Fibroblast of the aortic adventitia (primary cell): Measurements from ENCODE around the gene APBA1. TPM values are rescaled to one million over a fixed set of nuclear protein-coding genes. Genes with fewer than 3 reads are reported as not detected.

ENCODE experiments used
- DNase-seq: peaks from one replicate; pipeline ENCODE4 v3.0.0-alpha.2; 2010; ENCODE audit warnings: low read depth
- H3K4me3 ChIP-seq: 2 replicates; pipeline ENCODE4 v1.5.1; 2011; ENCODE audit warnings: low read depth, mild to moderate bottlenecking, control low read depth, low read length, moderate library complexity
- total RNA-seq: library from RNA; depleted of rRNA; stranded (reverse); fragments of >200 nt; gene quantifications from 2 replicates; pipeline ENCODE4 v1.2.3, GENCODE V29; 2012; ENCODE audit warnings: low replicate concordance
- TF ChIP-seq, protein P1 (sequence below): IDR thresholded peaks from 2 replicates; pipeline ENCODE4 v1.5.1; 2011; ENCODE audit warnings: mild to moderate bottlenecking, low read length, control low read depth, inconsistent platforms; ENCODE audit not compliant: insufficient read depth

The APBA1 gene
- total RNA-seq, 1 donor = 12.4 TPM

GRCh38 chr9:69469136-69469535 lies 203.0 kb downstream of the APBA1 start:
- TF ChIP-seq, protein P1, sequence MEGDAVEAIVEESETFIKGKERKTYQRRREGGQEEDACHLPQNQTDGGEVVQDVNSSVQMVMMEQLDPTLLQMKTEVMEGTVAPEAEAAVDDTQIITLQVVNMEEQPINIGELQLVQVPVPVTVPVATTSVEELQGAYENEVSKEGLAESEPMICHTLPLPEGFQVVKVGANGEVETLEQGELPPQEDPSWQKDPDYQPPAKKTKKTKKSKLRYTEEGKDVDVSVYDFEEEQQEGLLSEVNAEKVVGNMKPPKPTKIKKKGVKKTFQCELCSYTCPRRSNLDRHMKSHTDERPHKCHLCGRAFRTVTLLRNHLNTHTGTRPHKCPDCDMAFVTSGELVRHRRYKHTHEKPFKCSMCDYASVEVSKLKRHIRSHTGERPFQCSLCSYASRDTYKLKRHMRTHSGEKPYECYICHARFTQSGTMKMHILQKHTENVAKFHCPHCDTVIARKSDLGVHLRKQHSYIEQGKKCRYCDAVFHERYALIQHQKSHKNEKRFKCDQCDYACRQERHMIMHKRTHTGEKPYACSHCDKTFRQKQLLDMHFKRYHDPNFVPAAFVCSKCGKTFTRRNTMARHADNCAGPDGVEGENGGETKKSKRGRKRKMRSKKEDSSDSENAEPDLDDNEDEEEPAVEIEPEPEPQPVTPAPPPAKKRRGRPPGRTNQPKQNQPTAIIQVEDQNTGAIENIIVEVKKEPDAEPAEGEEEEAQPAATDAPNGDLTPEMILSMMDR = no peak
- DNase-seq = no peak
- H3K4me3 ChIP-seq = no peak overlapping the region

DNA sequence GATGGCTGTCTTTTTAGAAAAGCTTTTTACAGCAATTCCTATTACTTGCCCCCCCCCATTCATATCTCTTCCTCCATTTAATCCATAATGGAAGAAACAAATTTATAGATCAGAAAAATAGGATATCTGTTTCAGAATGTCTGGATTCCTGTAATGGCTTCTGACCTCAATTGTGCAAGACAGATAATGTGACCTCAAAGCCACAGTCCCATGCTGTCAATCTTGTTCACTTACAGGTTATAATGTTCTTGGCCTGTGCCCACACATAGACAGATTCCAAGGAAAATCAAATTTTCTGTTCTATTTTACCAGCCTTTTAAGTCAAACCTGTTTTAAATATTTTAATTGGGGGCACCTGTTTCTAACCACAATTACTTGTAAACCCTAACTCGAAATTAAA lies 203.8 kb downstream of the APBA1 start:
- TF ChIP-seq, protein P1 = no peak
- no peak for DNase-seq

GRCh38 chr9:69466151-69466550 lies 206.0 kb downstream of the APBA1 start:
- TF ChIP-seq, protein P1 = no peak
- peak; percentile 54 for DNase-seq

More for the DNA sequence above, 203.8 kb downstream of the APBA1 start:
- H3K4me3 ChIP-seq = no peak overlapping the region

DNA sequence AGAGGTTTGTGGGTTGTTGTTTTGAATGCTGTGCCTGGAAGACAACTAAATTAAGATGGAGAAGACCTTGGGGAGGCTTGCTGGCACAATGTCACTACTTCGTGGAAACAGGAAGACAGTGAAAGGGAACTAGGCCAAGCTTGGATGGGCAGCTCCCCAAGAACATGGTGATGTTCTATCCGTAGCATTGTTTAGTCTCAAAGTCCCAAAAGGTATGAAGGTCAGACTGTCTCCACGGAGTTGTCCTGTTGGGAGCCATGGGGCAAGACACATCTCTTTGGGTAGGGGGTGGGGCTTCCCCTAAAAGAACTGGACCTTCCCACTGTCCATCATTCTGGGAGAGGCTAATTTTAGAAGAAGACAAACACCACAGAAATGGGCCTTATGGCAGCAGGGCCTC lies 206.7 kb downstream of the APBA1 start:
- TF ChIP-seq, protein P1 = no peak
- no peak overlapping the region for H3K4me3 ChIP-seq
- DNase-seq = peak; percentile 10

More at GRCh38 chr9:69466151-69466550, 206.0 kb downstream of the APBA1 start:
- no peak overlapping the region for H3K4me3 ChIP-seq

GRCh38 chr9:69463497-69464068 lies 208.6 kb downstream of the APBA1 start:
- H3K4me3 ChIP-seq = no peak overlapping the region
- no peak for DNase-seq
- TF ChIP-seq, protein P1 = no peak

DNA sequence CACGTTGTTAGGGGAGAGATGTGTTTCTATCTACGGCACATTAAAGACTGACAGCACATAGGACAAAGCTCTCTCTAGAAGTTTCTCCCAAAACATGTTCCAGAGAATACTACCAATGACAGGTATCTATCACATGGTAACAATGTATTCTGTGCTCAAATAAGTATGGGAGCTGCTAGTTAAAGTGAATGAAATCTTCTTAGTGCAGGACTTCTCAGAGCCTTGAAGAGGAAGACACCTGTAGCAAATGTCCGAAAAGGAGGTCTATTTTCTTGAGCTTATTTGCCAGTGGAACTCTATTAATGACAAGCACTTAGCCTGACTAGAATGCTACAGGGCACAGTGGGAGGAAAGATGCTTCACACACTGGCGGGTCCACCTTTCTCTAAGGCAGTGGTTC lies 209.8 kb downstream of the APBA1 start:
- TF ChIP-seq, protein P1 = no peak
- DNase-seq = no peak
- no peak overlapping the region for H3K4me3 ChIP-seq
